Right atrium auricular region (tissue), 2 donors: ENCODE measurements around the gene CALML5. TPM values are rescaled to one million over a fixed set of nuclear protein-coding genes. Genes with fewer than 3 reads are reported as not detected.

Experiments used
- DNase-seq: peaks from one replicate; pipeline ENCODE4 v3.0.0-alpha.2; 2019; ENCODE audit warnings: low spot score
- H3K27ac ChIP-seq, 2 donors: fragments of 200-600 bp; sonication (generic); 1 replicate in 1 of 2; 2 replicates in 1 of 2; pipeline ENCODE4 v1.5.1; 2016 to 2019
- H3K27me3 ChIP-seq, 2 donors: fragments of 200-600 bp; sonication (generic); one replicate each; pipeline versions ENCODE4 v1.5.1 to v1.6.0; 2017 to 2019
- H3K36me3 ChIP-seq: fragments of 200-600 bp; sonication (generic); one replicate; pipeline ENCODE4 v1.5.1; 2016
- H3K4me1 ChIP-seq, 2 donors: fragments of 200-600 bp; sonication (generic); one replicate each; pipeline versions ENCODE4 v1.5.1 to v1.6.0; 2017 to 2019
- H3K4me3 ChIP-seq, 2 donors: fragments of 200-600 bp; sonication (generic); 1 replicate in 1 of 2; 2 replicates in 1 of 2; pipeline ENCODE4 v1.5.1; 2017 to 2019; ENCODE audit warnings: mild to moderate bottlenecking in 1 of 2, moderate library complexity in 1 of 2
- H3K9me3 ChIP-seq, 2 donors: fragments of 200-600 bp; sonication (generic); one replicate each; pipeline ENCODE4 v1.5.1; 2019
- total RNA-seq, 2 donors: library from RNA; depleted of rRNA; stranded (reverse); fragments of >200 nt; gene quantifications; one replicate each; pipeline ENCODE4 v1.1.0, GENCODE V29; 2016
- TF ChIP-seq, protein P1 (sequence below), 2 donors: fragments of 200-600 bp; sonication (generic); IDR thresholded peaks; one replicate each; pipeline ENCODE4 v1.5.1; 2019; ENCODE audit warnings: antibody characterized with exemption in 2 of 2

Gene CALML5
- total RNA-seq, 2 donors from 2014 or later: not detected

DNA sequence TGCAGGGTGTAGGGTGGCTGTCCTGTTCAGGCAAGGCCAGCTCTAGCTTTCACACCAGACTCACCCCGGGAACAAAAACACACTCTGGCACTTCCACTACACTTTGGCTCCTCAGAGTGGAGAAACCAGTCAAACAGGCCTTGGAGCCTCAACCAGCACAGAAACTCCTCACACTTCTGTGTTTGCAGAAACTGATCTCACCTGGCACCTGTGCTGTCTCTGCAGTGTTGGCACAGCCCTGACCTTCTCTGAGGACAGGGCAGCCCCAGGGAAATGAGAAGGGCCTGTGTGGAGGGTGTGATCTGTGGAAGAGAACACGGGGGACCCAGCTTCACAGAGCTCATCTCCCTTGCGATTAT lies 4.1 kb upstream of the CALML5 start:
- DNase-seq: no peak
- H3K9me3 ChIP-seq: no peaks in the 10 kb centered on the region
- no peaks in the 10 kb centered on the region for H3K36me3 ChIP-seq
- no peaks in the 10 kb centered on the region for H3K27me3 ChIP-seq
- TF ChIP-seq, protein P1, sequence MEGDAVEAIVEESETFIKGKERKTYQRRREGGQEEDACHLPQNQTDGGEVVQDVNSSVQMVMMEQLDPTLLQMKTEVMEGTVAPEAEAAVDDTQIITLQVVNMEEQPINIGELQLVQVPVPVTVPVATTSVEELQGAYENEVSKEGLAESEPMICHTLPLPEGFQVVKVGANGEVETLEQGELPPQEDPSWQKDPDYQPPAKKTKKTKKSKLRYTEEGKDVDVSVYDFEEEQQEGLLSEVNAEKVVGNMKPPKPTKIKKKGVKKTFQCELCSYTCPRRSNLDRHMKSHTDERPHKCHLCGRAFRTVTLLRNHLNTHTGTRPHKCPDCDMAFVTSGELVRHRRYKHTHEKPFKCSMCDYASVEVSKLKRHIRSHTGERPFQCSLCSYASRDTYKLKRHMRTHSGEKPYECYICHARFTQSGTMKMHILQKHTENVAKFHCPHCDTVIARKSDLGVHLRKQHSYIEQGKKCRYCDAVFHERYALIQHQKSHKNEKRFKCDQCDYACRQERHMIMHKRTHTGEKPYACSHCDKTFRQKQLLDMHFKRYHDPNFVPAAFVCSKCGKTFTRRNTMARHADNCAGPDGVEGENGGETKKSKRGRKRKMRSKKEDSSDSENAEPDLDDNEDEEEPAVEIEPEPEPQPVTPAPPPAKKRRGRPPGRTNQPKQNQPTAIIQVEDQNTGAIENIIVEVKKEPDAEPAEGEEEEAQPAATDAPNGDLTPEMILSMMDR (IDR thresholded peaks at IDR 0.05): no peak
- no peak overlapping the region for H3K4me3 ChIP-seq
- no peaks in the 10 kb centered on the region for H3K4me1 ChIP-seq
- no peak overlapping the region for H3K27ac ChIP-seq

DNA sequence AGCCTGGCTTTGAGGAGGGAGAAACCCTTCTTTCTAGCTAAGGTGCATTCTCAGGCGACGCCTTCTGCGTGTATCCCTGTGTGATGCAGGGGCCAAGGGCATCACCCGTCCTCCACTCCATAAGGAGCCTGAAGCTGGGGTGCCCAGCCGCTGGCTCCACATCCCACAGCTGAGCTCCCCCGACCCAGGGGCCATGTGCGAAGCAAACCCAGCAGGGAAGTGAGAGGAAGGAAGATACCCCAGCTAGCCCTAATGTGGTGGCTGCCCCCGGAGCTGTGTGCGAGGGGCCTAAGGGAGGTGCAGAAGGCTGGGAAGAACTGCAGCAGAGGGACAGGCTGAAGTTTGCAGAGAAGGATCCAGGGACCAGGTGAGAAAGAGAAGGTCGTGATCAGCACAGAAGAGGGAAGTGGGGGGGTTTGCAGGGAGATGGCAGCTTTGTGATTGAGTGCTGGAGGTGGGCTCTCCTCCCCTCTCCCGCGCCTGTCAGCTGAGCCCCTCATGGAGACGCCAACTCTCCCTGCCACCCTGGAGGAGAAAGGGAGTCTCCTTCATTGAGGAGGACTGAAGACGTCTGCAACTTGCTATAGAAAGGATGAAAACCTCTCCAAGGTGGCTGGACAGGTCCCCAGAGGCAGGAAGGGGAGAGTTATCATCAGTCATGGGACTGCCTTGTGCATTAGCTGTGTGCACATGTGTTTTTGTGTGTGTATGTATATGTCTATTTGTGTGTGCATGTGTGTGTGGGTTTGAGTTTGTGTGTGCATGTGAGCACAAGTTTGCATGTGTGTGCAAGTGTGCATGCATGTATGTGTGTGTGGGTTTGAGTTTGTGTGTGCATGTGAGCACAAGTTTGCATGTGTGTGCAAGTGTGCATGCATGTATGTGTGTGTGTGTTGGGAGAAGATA lies 3.5 kb upstream of the CALML5 start:
- Histone ChIP-seq H3K9me3 (no peaks in the 10 kb centered on the region), H3K27me3 (no peaks in the 10 kb centered on the region), H3K36me3 (no peaks in the 10 kb centered on the region), H3K27ac (no peak overlapping the region), H3K4me3 (no peak overlapping the region), H3K4me1 (no peaks in the 10 kb centered on the region)
- DNase-seq: no peak
- TF ChIP-seq, protein P1 (IDR thresholded peaks at IDR 0.05): no peak

DNA sequence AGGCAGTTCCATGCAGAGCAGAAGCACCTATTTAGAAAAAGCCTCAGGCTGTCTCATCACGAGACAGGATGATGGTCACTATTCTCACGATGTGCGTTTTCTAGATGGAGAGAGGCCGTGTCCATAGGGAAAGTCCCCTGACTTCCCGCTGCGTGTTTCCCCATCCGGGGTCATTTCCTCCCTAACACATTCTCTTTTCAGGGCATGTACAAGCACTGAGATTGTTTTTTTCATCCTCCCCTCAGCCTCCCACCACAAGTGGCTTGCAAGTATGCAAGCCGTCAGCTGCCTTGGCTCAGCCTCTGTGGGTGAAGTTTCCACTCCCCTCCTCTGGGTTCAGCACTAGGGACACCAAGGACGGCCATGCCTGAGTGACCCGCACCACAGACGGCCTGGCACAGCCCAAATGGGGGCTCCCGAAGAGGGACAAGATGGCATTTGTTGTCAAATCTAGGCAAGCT lies 2.7 kb upstream of the CALML5 start:
- Histone ChIP-seq H3K4me3 (no peak overlapping the region), H3K36me3 (no peaks in the 10 kb centered on the region), H3K4me1 (no peaks in the 10 kb centered on the region), H3K27me3 (no peaks in the 10 kb centered on the region), H3K27ac (no peak overlapping the region), H3K9me3 (no peaks in the 10 kb centered on the region)
- TF ChIP-seq, protein P1 (IDR thresholded peaks at IDR 0.05): no peak
- no peak for DNase-seq

DNA sequence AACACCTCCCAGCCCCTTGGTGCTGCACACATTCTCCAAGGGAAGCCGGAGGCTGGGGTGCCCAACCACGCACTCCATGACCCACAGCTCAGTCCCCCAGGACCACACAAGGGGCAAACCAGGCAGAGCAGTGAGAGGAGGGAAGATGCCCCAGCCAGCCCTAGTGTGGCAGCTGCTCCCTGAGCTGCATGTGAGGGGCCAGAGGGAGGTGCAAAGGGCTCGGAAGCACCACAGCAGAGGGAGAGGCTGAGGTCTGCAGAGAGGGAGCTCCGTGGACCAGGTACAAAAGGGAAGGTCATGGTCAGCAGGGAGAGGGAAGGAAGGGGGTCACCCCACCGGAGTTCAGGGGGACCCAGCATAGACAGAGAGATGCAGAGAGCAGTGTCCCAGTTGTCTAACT lies 1.5 kb upstream of the CALML5 start:
- Histone ChIP-seq H3K9me3 (no peaks in the 10 kb centered on the region), H3K4me3 (no peak overlapping the region), H3K27ac (no peak overlapping the region), H3K4me1 (no peaks in the 10 kb centered on the region), H3K36me3 (no peaks in the 10 kb centered on the region), H3K27me3 (no peaks in the 10 kb centered on the region)
- TF ChIP-seq, protein P1 (IDR thresholded peaks at IDR 0.05): no peak
- no peak for DNase-seq

DNA sequence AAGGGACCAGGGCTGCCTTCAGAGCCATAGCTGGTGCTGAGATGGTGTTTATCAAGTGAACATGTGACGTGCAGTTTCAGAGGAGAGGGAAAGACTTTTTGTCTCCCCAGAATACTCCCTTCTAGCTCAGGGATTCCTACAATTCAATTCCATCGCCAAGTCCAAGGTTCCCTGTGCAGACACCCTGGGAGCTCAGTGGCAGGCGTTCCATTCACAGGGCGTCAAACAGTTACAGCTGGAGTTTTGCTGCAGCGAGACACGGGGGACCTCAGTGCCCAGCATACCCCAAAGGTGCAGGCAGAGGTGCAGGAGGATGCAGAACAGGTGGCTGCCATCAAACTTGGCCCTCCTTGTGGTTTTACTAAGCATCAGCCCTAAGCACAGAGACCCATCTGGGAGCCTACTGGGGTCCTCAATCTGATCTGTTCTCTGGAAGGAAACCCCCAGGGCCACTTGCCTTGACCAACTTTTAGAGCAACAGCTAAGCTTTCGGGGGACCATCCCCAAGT lies 846 bp upstream of the CALML5 start:
- H3K27me3 ChIP-seq: no peaks in the 10 kb centered on the region
- H3K36me3 ChIP-seq: no peaks in the 10 kb centered on the region
- H3K4me3 ChIP-seq: no peak overlapping the region
- TF ChIP-seq, protein P1 (IDR thresholded peaks at IDR 0.05): no peak
- no peaks in the 10 kb centered on the region for H3K4me1 ChIP-seq
- no peak overlapping the region for H3K27ac ChIP-seq
- H3K9me3 ChIP-seq: no peaks in the 10 kb centered on the region
- DNase-seq: no peak
